Measurements from ENCODE around the gene NCKIPSD.
A peak's percentile ranks its signal among the peaks of the same experiment; 100 is the strongest.
"Not testable (repeated sequence)": the region's sequence is repeated elsewhere in the genome, so short reads cannot be mapped to it uniquely, and the experiment has no call there.

NCKIPSD gene

DNA sequence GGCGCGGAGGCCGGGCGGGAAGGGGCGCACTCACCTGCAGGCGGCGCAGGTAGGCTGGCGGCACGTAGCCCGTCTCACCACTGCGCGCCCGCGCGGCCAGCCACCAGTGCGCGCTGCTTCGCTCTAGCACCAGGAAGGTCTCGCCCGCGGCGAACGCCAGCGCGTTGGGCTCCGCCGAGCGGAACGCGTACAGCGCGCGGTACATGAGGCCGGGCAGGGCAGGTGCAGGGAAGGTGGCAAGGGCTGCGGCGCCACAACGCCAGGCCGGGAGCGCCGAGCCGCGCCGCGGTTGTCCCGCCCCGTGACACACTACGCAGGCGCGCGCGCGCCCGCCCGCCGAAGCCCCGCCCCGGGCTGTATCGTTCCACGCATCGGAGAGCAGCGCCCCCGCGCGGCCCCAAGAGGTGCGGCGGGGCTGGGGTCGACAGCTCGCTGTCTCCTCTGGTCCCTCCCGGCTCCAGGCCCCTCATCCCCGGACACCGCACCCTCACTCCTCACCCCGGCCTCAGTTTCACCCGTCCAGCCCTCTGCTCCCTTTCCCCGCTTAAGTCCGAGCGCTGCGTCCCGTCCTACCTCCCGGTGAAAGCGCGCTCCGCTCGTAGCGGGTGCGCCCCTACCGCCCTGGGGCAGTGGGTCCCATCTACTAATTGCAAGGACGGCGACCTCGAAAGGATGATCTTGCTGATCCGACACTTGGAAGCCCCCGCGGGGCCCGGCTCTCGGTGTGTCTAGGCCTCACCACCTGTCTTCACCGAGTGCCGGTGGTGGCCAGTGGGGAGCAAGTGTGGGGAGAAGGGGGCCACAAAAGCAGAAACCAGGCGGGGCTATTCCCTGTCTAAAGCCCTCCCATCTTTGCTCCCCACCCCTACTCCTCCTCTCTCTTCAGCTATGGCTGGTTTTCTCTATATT, at the start of gene NCKIPSD:
TSS of gene NCKIPSD (minus strand) at position 313 of the 909 bp plus-strand sequence. CDS start at position 205, 108 bp downstream.
- DNase-seq: peak; percentile 61 to 71

DNA sequence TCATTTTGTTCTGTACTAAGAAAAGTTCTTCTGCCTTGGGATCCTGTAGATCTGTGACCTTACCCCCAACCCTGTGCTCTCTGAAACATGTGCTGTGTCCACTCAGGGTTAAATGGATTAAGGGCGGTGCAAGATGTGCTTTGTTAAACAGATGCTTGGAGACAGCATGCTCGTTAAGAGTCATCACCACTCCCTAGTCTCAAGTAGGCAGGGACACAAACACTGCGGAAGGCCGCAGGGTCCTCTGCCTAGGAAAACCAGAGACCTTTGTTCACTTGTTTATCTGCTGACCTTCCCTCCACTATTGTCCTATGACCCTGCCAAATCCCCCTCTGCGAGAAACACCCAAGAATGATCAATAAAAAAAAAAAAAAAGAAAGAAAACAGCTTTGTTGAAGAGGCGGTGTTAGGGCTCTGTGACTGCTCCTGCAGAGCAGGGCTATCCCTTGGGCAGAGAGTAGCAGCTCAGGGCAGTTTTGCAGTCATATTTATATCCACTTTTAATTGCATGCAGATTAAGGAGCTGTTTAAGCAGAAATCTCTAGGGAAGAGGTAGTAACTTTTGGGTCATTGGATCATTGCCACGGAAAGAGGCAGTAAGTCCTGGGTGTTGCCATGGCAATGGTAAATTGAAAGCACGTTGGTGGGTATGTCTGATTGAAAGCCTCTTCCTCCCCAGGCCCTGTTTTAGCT, 49.5 kb upstream of the NCKIPSD start:
- not testable (repeated sequence) for DNase-seq

DNA sequence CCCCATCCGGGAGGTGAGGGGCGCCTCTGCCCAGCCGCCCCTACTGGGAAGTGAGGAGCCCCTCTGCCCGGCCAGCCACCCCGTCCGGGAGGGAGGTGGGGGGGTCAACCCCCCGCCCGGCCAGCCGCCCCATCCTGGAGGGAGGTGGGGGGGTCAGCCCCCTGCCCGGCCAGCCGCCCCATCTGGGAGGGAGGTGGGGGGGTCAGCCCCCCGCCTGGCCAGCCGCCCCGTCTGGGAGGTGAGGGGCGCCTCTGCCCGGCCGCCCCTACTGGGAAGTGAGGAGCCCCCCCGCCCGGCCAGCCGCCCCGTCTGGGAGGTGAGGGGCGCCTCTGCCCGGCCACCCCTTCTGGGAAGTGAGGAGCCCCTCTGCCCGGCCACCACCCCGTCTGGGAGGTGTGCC, 48.8 kb upstream of the NCKIPSD start:
- DNase-seq: not testable (repeated sequence)

DNA sequence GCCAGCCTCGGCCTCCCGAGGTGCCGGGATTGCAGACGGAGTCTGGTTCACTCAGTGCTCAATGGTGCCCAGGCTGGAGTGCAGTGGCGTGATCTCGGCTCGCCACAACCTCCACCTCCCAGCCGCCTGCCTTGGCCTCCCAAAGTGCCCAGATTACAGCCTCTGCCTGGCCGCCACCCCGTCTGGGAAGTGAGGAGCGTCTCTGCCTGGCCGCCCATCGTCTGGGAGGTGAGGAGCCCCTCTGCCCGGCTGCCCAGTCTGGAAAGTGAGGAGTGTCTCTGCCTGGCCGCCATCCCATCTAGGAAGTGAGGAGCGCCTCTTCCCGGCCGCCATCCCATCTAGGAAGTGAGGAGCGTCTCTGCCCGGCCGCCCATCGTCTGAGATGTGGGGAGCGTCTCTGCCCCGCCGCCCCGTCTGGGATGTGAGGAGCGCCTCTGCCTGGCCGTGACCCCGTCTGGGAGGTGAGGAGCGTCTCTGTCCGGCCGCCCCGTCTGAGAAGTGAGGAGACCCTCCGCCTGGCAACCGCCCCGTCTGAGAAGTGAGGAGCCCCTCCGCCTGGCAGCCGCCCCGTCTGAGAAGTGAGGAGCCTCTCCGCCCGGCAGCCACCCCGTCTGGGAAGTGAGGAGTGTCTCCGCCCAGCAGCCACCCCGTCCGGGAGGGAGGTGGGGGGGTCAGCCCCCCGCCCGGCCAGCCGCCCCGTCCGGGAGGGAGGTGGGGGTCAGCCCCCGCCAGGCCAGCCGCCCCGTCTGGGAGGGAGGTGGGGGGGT, 48.2 kb upstream of the NCKIPSD start:
- DNase-seq: not testable (repeated sequence)

DNA sequence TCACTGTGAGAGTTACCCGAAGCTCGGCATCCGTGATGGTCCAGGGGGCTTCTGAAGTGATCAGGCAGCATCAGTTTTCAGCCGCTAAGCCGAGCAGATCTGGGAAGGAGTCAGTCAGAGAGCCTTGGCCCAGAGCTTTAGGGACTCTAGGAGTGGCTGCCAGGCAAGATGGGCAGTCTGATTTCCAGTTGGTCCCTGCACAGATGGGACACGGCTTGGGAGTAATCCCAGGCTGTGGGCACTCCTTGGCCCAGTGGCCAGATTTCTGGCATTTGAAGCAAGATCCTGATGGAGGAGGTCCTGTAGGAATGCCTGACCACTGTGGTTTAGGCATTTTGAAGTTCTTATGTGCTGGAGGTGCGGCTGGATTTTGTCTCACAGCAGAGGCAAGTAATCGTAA, 41.8 kb upstream of the NCKIPSD start:
- no peak for DNase-seq

DNA sequence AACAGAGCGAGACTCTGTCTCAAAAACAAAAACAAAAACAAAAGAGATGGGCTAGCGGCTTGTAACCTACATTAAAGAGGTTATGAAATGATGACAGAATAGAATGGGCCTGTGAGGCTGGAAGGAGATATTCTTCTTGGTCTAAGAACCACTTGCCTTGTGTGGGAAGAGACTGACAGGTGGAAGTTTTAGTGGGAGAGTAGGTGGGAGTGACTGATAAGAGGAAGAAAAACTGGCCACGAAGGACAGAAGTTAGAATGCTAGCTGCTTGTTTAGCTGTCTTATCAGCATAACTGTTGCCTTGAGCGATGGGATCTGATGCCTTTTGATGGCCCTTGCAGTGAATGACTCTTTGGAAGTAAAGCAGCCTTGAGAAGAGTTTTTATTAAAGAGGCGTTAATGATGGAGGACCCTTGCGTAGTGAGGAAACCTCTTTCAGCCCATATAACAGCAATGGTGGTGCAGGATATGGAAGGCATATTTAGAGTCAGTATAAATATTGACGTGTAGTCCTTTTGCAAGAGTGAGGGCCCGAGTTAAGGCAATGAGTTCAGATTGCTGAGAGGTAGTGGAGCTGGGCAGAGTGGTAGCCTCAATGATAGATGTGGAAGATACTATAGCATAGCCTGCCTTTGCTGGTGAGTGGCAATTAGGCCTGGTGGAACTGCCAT, 39.6 kb upstream of the NCKIPSD start:
- DNase-seq: not testable (repeated sequence)

DNA sequence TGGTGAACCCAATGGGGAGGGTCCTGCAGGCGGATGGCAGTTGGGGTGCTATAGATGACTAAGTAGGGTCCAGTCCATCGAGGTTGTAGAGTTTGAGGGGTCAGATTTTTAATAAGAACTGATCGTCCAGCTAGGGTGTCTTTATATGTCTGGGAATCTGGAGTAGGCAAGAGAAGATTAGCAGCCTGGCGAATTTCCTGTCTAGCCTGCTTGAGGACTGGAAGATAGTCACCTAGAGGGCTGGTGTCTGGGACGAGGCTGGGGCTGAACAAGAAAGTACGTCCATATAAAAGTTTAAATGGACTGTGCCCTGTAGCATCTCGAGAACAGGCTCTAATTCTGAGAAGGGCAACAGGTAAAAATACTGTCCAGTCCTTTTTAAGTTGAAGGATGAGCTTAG, 38.0 kb upstream of the NCKIPSD start:
- no peak for DNase-seq

DNA sequence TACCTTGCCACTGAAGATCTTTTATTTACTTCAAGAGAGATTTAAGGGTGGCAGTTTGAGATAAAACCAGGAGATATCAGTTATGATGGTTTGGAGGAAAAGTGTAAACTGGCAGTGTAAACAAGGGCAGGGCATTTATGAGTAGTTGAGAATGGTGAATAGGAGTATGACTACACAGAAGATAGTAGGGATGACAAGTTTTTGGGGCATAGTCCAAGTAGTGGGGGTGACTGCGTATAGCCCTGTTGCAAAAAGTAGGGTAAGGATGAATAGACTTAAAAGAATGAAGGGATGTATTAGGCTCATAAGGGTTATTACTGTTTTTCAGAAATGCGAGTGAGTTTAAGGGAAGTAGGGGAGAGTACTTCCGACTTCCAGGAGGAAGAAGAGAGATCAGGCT, 37.6 kb upstream of the NCKIPSD start:
- DNase-seq: not testable (repeated sequence)

DNA sequence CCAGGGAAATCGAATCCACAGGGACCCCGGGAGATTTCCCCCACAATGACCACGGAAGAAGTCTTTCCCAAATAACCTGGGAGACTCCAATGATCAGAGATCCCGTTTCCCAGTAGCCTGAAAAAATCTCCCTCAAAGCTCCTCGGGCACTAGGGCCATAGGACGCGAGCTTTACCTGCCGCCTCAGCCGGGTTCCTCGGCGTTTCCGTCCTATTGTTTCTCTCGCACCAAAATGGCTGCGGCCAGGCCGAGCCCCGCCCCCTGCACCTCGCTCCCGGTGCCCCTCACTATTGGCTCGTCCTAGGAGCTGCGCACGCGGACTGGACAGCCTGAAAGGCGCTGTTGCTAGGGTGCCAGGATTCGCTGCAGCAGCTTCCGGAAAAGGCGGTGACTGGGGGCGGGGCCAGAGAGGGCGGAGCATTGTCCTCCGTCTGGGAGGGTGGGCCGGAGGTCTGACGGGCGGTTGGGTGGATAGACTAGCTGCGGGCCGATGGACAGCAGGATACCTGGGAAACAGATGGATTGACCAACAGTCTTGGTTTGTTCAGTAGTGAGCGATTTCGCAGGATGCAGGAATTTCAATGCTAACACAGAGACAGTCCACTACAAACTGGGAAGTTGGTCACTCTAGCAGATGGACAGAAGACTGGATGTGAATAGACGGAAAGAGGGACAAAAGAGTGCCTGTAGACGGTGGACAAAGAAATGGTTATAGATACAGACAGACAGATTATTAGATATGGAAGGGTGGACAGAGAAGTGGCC, 31.4 kb upstream of the NCKIPSD start, which contains the start of gene IP6K2:
TSS of gene IP6K2 (minus strand) at position 240 of the 765 bp plus-strand sequence. CDS start 21,930 bp downstream, outside the sequence.
- peak; percentile 93 to 98 for DNase-seq

DNA sequence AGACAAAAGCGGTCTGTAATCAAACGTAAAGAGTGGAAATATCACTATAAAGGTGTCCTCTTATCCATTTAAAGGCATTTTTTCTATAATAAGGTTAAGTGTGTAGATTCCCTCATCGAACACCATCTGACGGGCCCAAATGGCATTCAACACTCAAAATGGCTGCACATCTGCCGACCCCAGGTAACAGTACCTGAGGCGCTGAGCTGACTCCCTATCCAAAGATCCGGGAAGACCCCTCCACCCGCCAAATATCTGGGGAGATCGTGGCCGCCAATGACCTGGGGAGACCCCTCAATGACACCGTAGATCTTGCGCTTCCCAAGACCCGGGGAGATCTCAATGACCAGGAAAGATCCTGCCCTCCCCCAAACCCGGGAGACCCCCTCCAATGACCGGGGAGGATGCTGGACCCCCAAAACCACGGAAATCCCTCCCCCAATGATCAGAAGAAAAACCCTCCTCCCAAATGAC, 30.8 kb upstream of the NCKIPSD start:
- peak in 1 of 2 donors; percentile 55 for DNase-seq

DNA sequence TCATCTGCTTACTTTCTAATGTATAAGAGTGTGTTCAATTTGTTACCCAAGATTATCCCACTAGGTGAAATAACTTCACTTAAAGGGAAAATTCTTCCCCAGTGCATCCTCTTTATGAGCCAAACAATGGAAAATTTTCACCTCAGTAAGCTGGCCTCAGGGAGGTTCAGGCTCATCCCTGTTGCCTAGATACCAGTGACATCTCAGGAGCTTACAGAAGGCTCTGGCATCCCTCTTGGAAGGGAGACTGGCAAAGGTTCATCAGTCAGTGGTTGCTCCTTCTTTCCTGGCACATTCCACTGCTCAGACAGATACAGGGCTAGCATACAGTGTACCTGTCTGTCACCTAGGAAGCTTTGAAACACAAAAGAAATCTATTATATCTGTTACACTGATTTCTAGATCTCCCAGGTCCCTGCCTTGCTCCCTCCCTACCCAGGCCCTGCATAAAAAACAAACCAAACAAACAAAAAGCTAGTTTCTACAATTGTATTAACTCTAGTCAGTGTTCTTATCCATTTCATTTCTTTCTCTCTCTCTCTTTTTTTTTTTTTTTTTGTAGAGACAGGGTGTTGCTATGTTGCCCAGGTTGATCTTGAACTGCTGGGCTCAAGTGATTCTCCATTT, 29.6 kb upstream of the NCKIPSD start:
- DNase-seq: no peak

DNA sequence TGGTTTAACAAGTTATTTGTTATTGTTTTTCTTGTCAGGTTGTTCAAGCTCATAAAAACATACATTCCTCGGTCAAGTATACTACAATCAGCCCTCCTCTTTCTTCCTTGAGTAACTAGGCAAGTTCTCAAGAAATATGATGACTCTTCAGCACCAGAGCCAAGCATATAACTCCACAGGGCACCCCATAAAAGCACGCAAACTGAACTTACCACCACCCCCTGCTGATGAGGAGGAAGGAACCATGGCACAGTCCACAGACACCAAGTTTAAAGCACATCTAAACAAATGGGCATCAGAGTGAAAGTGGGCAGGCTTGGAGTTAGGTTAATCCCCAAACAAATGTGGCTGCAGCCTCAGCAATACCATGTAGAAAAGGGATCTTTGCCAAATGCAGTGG, 26.0 kb upstream of the NCKIPSD start:
- DNase-seq: no peak

DNA sequence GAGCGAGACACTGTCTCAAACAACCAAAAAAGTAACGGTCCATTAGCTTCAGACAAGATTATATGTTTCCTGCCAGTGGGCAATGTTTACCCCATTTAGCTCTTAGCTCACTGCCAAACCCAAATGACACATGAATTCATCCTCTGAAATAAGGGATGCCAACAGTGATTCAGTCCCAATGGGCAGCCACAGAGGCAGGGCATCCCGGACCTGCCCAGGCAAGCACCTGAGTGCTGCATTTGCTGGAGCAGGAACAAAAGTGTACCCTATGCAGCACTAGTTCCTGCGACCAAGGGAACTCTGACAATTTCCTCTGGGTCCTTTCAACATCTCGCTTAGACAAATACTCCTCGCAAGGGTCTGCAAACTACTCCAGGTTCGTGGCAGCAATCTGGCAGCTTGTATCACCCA, 23.3 kb upstream of the NCKIPSD start:
- DNase-seq: no peak

DNA sequence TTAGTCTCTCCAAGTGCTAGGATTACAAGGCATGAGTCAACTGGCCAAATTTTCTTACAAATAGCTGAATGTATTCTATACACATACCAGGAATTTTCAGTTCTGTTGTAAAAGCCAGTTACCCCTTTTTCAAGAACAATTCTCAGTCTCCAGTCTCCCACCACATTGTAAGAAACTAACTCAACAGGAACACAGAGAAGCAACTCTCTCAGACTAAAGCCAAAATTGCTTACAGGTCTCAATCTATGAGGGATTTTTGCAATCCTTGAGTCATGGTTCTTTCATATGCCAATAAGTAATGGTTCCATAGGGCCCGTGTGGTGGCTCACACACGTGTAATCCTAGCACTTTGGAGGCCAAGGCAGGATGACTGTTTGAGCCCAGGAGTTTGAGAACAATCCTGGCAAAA, 22.8 kb upstream of the NCKIPSD start:
- no peak for DNase-seq

DNA sequence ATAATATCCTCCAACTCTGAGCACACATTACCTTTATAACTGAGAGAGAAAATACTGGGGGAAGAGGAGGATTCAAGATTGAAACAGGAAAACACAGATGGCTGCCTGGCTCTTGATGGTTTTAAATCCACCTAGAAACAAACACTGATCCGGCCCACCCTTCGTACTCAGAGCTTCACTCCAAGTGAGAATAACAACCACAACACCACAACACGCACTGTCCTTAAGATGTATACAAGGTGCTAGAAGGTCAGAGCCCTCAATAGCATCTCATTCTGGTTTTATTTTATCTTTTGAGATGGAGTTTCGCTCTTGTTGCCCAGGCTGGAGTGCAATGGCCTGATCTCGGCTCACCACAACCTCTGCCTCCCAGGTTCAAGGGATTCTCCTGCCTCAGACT, 21.4 kb upstream of the NCKIPSD start:
- DNase-seq: no peak

DNA sequence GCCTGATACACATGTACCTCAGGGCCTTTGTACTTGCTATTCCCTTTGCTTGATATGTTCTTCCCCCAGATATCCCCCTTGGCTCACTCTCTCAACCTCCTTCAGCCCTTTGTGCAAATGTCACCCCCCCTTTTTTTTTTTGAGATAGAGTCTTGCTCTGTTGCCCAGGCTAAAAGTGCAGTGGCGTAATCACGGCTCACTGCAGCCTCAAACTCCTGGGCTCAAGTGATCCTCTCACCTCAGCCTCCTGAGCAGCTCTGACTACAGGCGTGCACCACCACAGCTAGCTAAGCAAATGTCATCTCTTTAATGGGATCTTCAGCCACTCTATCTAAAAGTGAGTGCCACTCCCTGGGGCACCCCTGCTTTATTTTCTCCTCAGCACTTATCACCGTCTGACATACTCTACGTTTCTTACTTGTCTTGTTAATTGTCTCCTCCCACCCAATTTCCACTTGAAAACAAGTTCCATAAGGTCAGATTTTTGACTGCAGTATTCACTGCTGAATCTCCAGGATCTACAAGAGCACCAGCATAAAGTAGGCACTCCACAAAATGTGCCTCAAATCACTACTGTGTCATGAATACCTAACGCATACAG, 16.7 kb upstream of the NCKIPSD start:
- DNase-seq: no peak

DNA sequence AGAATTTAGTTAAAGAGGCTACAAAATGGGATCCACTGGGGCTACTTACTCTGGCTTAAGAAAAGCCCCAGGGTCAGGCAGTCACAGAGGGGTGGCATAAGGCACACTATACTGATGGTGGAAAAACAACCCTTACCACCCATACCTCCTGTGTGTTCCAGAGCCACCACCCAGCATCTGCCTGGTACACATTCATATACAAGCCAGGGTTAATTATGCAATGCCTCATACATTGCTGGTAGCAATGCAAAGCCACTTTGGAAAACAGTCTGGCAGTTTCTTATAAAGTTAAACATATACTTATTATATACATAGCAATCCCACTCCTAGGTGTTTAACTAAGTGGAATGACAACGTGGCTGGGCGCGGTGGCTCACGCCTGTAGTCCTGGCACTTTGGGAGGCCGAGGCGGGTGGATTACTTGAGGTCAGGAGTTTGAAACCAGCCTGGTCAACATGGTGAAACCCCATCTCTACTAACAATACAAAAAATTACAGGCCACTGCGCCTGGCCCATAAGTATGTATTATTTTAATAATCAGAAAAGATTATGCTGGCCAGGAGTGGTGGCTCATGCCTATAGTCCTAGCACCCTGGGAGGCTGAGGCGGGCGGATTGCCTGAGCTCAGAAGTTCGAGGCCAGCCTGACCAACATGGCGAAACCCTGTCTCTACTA, 15.2 kb upstream of the NCKIPSD start:
- DNase-seq: no peak

DNA sequence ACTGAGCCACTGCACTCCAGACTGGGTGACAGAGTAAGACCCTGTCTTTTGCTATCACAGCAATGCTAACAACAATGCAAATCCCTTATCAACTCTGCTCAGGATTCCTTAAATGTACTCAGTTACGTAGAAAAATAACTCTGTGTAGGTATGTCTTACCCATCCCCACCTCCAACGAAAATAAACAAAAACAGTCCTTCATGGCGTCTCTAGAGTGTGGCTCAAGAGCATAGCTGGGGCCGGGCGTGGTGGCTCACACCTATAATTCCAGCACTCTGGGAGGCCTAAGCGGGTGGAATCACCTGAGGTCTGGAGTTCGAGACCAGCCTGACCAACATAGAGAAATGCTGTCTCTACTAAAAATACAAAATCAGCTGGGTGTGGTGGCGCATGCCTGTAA, 13.2 kb upstream of the NCKIPSD start:
- DNase-seq: no peak

DNA sequence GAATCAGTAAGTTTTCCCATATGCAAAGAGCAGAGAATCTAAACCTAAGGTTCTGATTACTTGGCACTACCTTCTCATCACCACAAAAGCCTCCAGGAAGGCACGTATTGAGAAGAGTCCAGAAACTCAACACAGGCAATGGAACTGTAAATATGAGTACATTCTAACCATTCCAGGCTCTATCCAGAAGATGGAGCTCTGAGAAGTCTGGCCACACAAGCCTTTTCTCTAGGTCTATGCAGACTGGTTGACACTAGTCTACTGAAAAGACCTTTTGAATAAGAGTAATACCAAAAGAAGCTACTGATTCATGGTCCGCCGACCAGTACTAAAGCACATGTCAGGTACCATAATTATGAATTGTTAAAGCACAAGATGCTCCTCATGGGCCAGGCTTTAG, 12.2 kb upstream of the NCKIPSD start:
- DNase-seq: no peak

DNA sequence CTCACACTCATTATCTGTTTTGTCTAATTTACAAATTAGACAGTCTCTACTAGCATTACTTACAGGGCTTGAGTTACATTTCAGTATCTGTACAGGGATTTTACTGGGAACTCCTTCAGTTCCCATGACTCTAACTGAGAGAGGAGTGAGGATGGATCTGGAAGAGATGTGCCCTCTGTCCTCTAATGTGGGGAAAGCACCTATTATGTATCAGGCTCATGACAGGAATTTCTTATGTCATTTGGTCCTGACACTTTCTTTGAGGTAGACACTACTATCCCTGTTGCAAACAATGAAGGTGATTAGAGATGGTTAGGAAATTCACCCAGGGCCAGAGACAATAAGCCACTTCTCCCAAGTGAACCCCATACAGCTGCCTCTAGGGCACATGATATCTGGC, 10.9 kb upstream of the NCKIPSD start:
- no peak for DNase-seq

All from bone marrow (tissue), 2 donors.